ENCODE results near the gene ANKS1A.

The ANKS1A gene

GRCh38 chr6:35044761-35045421, 155.8 kb downstream of the ANKS1A start:
- FAIRE-seq = no peak

GRCh38 chr6:35046103-35046502, 157.0 kb downstream of the ANKS1A start:
- no peak for FAIRE-seq

GRCh38 chr6:35046862-35047261, 157.8 kb downstream of the ANKS1A start:
- no peak for FAIRE-seq

- no peak for FAIRE-seq
Measured at GRCh38 chr6:35047265-35048011, 158.4 kb downstream of the ANKS1A start.

GRCh38 chr6:35048031-35048613, 159.1 kb downstream of the ANKS1A start:
- FAIRE-seq = no peak

GRCh38 chr6:35048631-35049083, 159.6 kb downstream of the ANKS1A start:
- no peak for FAIRE-seq

GRCh38 chr6:35049156-35049735, 160.2 kb downstream of the ANKS1A start:
- no peak for FAIRE-seq

- FAIRE-seq = no peak
Measured at GRCh38 chr6:35049900-35050756, 161.1 kb downstream of the ANKS1A start.

- no peak for FAIRE-seq
Measured at GRCh38 chr6:35050757-35051330, 161.8 kb downstream of the ANKS1A start.

- FAIRE-seq = no peak
Measured at GRCh38 chr6:35051396-35051795, 162.3 kb downstream of the ANKS1A start.

- FAIRE-seq = no peak
Measured at GRCh38 chr6:35051997-35052583, 163.0 kb downstream of the ANKS1A start.

GRCh38 chr6:35052694-35053565, 163.9 kb downstream of the ANKS1A start:
- no peak for FAIRE-seq

GRCh38 chr6:35053701-35054100, 164.6 kb downstream of the ANKS1A start:
- FAIRE-seq = no peak

GRCh38 chr6:35054106-35054742, 165.2 kb downstream of the ANKS1A start:
- no peak for FAIRE-seq

- no peak for FAIRE-seq
Measured at GRCh38 chr6:35054743-35055130, 165.7 kb downstream of the ANKS1A start.

- FAIRE-seq = no peak
Measured at GRCh38 chr6:35055891-35056290, 166.8 kb downstream of the ANKS1A start.

- FAIRE-seq = no peak
Measured at GRCh38 chr6:35056952-35057351, 167.9 kb downstream of the ANKS1A start.

GRCh38 chr6:35057449-35058357, 168.6 kb downstream of the ANKS1A start:
- no peak for FAIRE-seq

- no peak for FAIRE-seq
Measured at GRCh38 chr6:35058358-35058675, 169.3 kb downstream of the ANKS1A start.
